GM12891 (cell line): ENCODE data around the gene ATP1B4.

Source experiments
- POLR2AphosphoS5 ChIP-seq: IDR thresholded peaks from 2 replicates; pipeline ENCODE4 v1.6.1; 2011; ENCODE audit warnings: low read depth, low read length, control low read depth
- TAF1 ChIP-seq: IDR thresholded peaks from 2 replicates; pipeline ENCODE4 v1.6.1; 2011; ENCODE audit warnings: low read depth, low read length, control low read depth

DNA sequence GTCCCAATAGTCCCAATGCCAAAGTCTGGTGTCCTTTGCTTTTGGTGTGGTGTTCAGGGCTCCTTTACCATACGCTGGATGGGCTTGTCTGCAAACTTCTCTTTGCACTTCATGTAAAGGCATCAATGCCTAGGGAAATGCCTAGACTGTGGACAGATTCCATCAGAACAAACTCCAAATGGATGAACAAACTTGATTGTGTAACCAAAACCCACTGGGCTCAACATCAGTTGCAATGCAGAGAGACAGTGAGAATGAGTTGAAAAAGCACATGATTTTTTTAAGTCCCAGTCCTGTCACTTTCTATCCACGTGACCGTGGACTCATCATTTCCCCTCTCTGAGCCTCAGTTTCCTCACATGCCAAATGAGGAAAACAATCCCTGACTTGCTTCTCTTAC is 4.9 kb downstream of the ATP1B4 start:
- TF ChIP-seq TAF1 (no peak), POLR2AphosphoS5 (no peak)
